ENCODE results near the gene HRH1. TPM values are rescaled to one million over a fixed set of nuclear protein-coding genes. Genes with fewer than 3 reads are reported as not detected.

Gene HRH1
- total and polyA plus RNA-seq, 2 experiments from 2014 or later, result not detected

GRCh38 chr3:11312166-11312565 is 157.9 kb downstream of the HRH1 start:
- Histone ChIP-seq H3K27ac (ENCODE audit: low read depth) (no peak overlapping the region), H3K4me2 (no peak overlapping the region), H2AFZ (no peak overlapping the region), H3K27me3 (ENCODE audit: insufficient read depth) (no peaks in the 10 kb centered on the region), H4K20me1 (replicated peaks; ENCODE audit: insufficient read depth) (no peaks in the 10 kb centered on the region), H3K4me3 (no peak overlapping the region), H3F3A (replicated peaks; ENCODE audit: low read depth) (no peaks in the 10 kb centered on the region), H3K79me2 (replicated peaks; ENCODE audit: insufficient read depth) (no peaks in the 10 kb centered on the region), H3K36me3 (ENCODE audit: insufficient read depth) (peaks cover 12% of the 10 kb centered on the region; the same call in 1 of the 2 replicates), H3K9me2 (ENCODE audit: insufficient read depth) (no peaks in the 10 kb centered on the region), H3K4me1 (ENCODE audit: insufficient read depth) (no peaks in the 10 kb centered on the region)
- TF ChIP-seq POLR2AphosphoS5 (IDR thresholded peaks at IDR 0.05; ENCODE audit: low read depth) (no peak), CREB1 (CRISPR knock-in tag; IDR thresholded peaks at IDR 0.05; ENCODE audit: low read depth) (no peak), ZNF331 (CRISPR knock-in tag; IDR thresholded peaks at IDR 0.05; ENCODE audit: low read depth) (no peak), EZH2 (IDR thresholded peaks at IDR 0.05; ENCODE audit: low read depth, unreplicated experiment) (no peak), STAT1 (IDR thresholded peaks at IDR 0.05; ENCODE audit: unreplicated experiment) (no peak), ZNF462 (CRISPR knock-in tag; IDR thresholded peaks at IDR 0.05) (no peak), ETS1 (IDR thresholded peaks at IDR 0.05) (no peak)
- Mint-ChIP-seq H3K27me3 (ENCODE audit: insufficient read depth, low read depth, poor library complexity) (no peaks in the 10 kb centered on the region), H3K9me3 (no peaks in the 10 kb centered on the region), H3K27ac (no peak overlapping the region), H3K4me3 (no peak overlapping the region), H3K4me1 (no peaks in the 10 kb centered on the region), H3K36me3 (ENCODE audit: low read depth) (peaks cover 17% of the 10 kb centered on the region; the same call in 2 of the 3 replicates)
- DNase-seq (ENCODE audit: low spot score), result no peak
- ATAC-seq, result no peak

Small RNAs within 50 kb of the gene (small RNA-seq; reads per million reads assigned to genes)
- not detected for gene AC083855.1 (ENCODE audit: low replicate concordance)

Other genes with a start within 250 kb of the HRH1 start
- gene SLC6A1, start 161.7 kb upstream of the HRH1 start, total RNA-seq (2014; rRNA removed; shearing (Covaris generic)), result 0.16 and 0.28 TPM in 2 replicates
- gene SLC6A1, start 161.7 kb upstream of the HRH1 start, polyA plus RNA-seq (2016; fragmentation: Nextera tagmentation; extraction: Ambion mirVana), result 0.16 and 0.23 TPM in 2 replicates
- gene ATG7, start 117.9 kb downstream of the HRH1 start, total RNA-seq (2014; rRNA removed; shearing (Covaris generic)), result 16.0 and 36.7 TPM in 2 replicates
- gene ATG7, start 117.9 kb downstream of the HRH1 start, polyA plus RNA-seq (2016; fragmentation: Nextera tagmentation; extraction: Ambion mirVana), result 16.0 and 16.2 TPM in 2 replicates